Measurements from ENCODE around the gene ANKS3.

DNA sequence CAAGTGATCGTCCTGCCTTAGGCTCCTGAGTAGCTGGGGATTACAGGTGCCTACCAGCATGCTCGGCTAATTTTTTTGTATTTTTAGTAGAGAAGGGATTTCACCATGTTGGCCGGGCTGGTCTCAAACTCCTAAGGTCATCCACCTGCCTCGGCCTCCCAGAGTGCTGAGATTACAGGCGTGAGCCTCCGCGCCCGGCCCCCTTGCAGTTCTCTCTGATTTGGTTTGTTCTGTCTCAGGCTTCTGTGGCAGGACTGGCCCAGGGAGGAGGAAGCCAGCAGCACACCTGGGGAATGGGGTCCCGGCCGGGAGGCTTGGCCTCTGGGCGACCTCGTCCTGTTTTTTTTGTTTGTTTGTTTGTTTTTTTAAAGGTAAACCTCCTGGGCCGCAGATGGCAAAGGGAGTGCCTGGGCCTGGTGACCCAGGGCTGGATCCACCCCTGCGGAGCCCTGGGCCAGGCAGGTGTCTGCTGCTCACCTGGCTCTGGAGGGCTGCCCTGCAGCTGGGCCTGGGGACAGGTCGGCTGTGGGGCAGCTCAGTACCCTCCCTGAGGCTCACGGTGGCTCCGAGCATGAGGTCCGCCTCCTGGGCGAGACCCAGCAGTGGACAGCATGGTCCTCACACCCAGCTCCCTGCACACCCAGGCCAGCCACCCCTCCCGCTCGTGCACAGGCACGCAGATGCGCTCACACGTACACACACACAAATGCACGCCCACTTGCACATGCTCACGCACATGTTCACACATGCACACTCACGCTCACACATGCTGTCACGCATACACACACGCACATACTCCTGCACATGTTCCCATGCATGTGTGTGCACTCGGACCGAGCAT, 44.0 kb downstream of the ANKS3 start:
- TF ChIP-seq, protein P1, sequence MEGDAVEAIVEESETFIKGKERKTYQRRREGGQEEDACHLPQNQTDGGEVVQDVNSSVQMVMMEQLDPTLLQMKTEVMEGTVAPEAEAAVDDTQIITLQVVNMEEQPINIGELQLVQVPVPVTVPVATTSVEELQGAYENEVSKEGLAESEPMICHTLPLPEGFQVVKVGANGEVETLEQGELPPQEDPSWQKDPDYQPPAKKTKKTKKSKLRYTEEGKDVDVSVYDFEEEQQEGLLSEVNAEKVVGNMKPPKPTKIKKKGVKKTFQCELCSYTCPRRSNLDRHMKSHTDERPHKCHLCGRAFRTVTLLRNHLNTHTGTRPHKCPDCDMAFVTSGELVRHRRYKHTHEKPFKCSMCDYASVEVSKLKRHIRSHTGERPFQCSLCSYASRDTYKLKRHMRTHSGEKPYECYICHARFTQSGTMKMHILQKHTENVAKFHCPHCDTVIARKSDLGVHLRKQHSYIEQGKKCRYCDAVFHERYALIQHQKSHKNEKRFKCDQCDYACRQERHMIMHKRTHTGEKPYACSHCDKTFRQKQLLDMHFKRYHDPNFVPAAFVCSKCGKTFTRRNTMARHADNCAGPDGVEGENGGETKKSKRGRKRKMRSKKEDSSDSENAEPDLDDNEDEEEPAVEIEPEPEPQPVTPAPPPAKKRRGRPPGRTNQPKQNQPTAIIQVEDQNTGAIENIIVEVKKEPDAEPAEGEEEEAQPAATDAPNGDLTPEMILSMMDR (IDR thresholded peaks at IDR 0.05), result no peak
- no peak for TF ChIP-seq ZFX (IDR thresholded peaks at IDR 0.05; ENCODE audit: borderline replicate concordance)
